Right cardiac atrium (tissue), 5 donors: Measurements from ENCODE around the gene ARMH2. TPM values are rescaled to one million over a fixed set of nuclear protein-coding genes. Genes with fewer than 3 reads are reported as not detected.

ENCODE experiments used
- ATAC-seq, 2 donors: fragments of 200-7000 bp; cut with Tn5 transposase; one replicate each; pipeline versions ENCODE4 v1.8.0 to v1.9.1; 2020; ENCODE audit warnings: moderate library complexity in 2 of 2, mild to moderate bottlenecking in 1 of 2
- DNase-seq, 3 donors: peaks; one replicate each; pipeline ENCODE4 v3.0.0-alpha.2; 2020
- H3K27ac ChIP-seq: one replicate; pipeline ENCODE4 v1.5.1; 2013; ENCODE audit warnings: mild to moderate bottlenecking, low read length, control low read depth, moderate library complexity
- H3K27me3 ChIP-seq: one replicate; pipeline ENCODE4 v1.6.1; 2013; ENCODE audit not compliant: control insufficient read depth, insufficient read depth
- H3K4me1 ChIP-seq: one replicate; pipeline ENCODE4 v1.6.1; 2013; ENCODE audit warnings: low read length; ENCODE audit not compliant: control insufficient read depth, insufficient read depth
- H3K4me3 ChIP-seq: one replicate; pipeline ENCODE4 v1.5.1; 2013; ENCODE audit warnings: low read length, control low read depth
- H3K9me3 ChIP-seq: one replicate; pipeline ENCODE4 v1.6.1; 2013; ENCODE audit warnings: low read length; ENCODE audit not compliant: control insufficient read depth
- WGBS: extraction: QIAGEN DNeasy Blood & Tissue Kit; methylation state at CpG from one replicate; pipeline ENCODE4 v1.1.7; 2013; 5-methylcytosine and 5-hydroxymethylcytosine counted together
- intact Hi-C, 4 donors: fragments of 100-400 bp; cut with DNase I; formaldehyde crosslinking; loops; one replicate each; pipeline versions ENCODE4 v1.11.0 to v1.14.0; 2022 to 2023
- polyA plus RNA-seq: library from polyadenylated mRNA; stranded (reverse); fragments of 200-250 nt; gene quantifications from one replicate; pipeline ENCODE4 v1.2.3, GENCODE V29; 2013
- total RNA-seq, 4 donors: library from RNA; stranded (reverse); fragmentation: NEBNext Ultra II Directional; extraction: Animal tissue kit (Norgen Biotek cat#: 25700); gene quantifications; one replicate each; pipeline ENCODE4 v1.2.1, GENCODE V29; 2021
- donor health status: healthy with polysubstance abuse.
- donor health status: DM: no; HTN: yes; CAD: no.
- donor health status: DM: no; HTN: no; CAD: no.
- donor health status: DM: no; HTN: yes; CAD: no; lungs with severe emphysema.
- donor health status: DM: yes; HTN: yes; CAD: no.

ARMH2 gene
- total and polyA plus RNA-seq, 5 donors = not detected

DNA sequence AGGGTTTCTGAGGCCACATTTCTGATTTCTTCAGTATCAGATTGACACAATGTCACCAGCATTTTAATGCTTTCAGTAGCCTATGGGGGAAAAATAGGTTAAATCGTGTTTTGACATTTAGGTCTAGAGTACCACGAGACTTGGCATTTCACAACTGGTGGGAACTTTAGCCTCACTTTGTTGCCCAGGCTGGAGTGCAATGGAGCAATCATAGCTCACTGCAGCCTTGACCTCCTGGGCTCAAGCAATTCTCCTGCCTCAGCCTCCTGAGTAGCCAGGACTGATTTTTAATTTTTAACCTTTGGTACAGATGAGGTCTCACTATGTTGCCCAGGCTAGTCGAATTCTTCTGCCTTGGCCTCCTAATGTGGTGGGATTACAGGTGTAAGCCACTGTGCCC is 11.0 kb upstream of the ARMH2 start:
- Histone ChIP-seq H3K4me1 (no peaks in the 10 kb centered on the region), H3K27me3 (no peaks in the 10 kb centered on the region), H3K27ac (no peak overlapping the region), H3K9me3 (no peaks in the 10 kb centered on the region), H3K4me3 (no peak overlapping the region)
- intact Hi-C loops = no loop called here
- DNase-seq = no peak
- no peak for ATAC-seq
- WGBS = 87% methylated on average over 3 of the region's 3 CpGs

GRCh38 chr6:24807584-24807983 is 8.9 kb upstream of the ARMH2 start:
- no peaks in the 10 kb centered on the region for H3K9me3 ChIP-seq
- H3K27me3 ChIP-seq = no peaks in the 10 kb centered on the region
- no peaks in the 10 kb centered on the region for H3K4me1 ChIP-seq
- ATAC-seq = no peak
- H3K4me3 ChIP-seq = no peak overlapping the region
- no peak for DNase-seq
- whole genome bisulfite sequencing = 94% methylated on average over 3 of the region's 3 CpGs
- intact Hi-C loops = no loop called here
- no peak overlapping the region for H3K27ac ChIP-seq

DNA sequence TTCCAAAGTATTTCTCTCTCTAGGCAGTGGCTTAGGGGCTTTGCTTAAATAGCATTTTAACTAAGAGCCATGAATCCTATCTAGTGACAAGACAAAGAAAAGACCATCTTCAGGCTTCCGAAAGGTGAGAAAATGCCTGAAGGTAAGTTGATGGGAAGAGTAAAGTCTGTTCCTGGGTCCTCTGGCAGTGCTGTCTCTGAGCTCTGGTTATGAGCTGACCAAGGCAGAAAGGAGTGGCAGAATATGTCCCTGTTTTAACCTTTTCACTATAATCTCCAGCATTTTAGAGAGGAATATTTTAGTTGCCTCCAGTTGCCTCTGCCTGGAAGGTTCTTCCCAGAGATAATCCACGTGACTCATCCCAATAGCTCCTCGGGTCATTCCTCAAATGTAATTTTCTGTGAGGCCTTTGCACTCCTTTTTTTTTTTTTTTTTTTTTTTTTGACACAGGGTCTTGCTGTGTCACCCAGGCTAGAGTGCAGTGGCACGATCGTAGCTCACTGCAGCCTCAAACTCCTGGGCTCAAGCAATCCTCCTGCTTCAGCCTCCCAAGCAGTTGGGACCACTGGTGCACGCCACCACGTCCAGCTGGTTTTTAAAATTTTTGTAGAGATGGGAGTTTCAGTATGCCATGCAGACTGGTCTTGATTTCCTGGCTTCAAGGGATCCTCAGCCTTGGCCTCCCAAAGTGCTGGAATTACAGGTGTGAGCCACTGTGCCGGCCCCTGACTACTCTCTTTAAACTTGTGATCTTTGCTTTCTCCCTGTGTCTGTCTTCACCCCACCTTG is 3.7 kb upstream of the ARMH2 start:
- intact Hi-C loops = no loop called here
- WGBS = 87% methylated on average over 8 of the region's 8 CpGs
- ATAC-seq (no peak), DNase-seq (no peak)
- no peaks in the 10 kb centered on the region for H3K27me3 ChIP-seq
- H3K4me1 ChIP-seq = no peaks in the 10 kb centered on the region
- no peak overlapping the region for H3K4me3 ChIP-seq
- no peak overlapping the region for H3K27ac ChIP-seq
- no peaks in the 10 kb centered on the region for H3K9me3 ChIP-seq

DNA sequence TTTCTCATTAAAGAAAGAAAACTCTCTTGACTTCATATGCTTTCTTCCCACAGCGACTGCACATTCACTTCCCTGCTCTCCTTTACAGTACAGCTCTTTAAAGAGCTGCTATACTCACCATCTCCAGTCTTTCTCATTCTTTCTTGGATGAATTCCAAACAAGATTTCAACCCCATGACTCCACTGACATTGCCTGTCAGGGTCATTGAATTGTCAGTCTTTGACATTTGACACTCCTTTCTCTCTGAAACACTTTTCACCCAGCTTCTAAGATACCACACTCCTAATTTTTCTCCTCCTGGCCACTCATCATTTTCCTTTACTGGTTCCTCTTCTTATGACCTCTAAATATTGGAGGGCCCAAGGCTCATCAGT is 811 bp upstream of the ARMH2 start:
- H3K27ac ChIP-seq = no peak overlapping the region
- no peak overlapping the region for H3K4me3 ChIP-seq
- intact Hi-C loops = no loop called here
- ATAC-seq = no peak
- WGBS = 54% methylated on average over 1 of the region's 1 CpG
- no peaks in the 10 kb centered on the region for H3K27me3 ChIP-seq
- no peaks in the 10 kb centered on the region for H3K9me3 ChIP-seq
- DNase-seq = no peak
- H3K4me1 ChIP-seq = no peaks in the 10 kb centered on the region

DNA sequence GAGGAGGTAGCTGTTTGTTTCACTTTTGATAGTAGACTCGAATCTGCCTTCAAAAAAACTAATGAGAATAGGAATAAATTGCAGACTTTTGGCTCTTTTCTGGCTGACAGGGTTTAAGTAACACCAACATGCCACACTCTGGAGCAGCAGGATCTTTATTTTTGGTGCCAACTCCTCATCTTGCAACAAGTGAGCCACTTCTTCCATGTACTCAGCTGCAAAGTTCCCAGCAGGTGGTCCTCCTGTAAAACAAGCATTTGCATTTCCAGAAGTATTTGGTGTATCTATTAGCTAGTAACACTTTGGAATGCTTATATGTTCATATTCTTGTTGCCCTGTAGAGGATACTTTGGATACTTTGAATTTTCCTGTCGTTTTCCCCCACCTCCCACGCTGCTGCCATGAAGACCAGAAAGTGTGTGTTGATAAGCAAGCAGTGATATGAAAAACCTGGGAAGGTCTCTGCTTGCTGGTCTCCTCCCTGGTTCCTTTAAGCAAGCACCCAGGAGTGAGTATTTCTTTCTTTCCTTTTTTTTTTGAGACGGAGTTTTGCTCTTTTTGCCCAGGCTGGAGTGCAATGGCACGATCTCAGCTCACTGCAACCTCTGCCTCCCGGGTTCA is 1.0 kb downstream of the ARMH2 start:
- 60% methylated on average over 6 of the region's 6 CpGs for WGBS
- intact Hi-C loops = no loop called here
- no peak for ATAC-seq
- Histone ChIP-seq H3K4me3 (no peak overlapping the region), H3K27ac (no peak overlapping the region), H3K27me3 (no peaks in the 10 kb centered on the region), H3K9me3 (no peaks in the 10 kb centered on the region), H3K4me1 (no peaks in the 10 kb centered on the region)
- no peak for DNase-seq

GRCh38 chr6:24796616-24797290 is 2.0 kb downstream of the ARMH2 start:
- DNase-seq = no peak
- WGBS = 94% methylated on average over 6 of the region's 6 CpGs
- H3K4me1 ChIP-seq = no peaks in the 10 kb centered on the region
- intact Hi-C loops = no loop called here
- H3K9me3 ChIP-seq = no peaks in the 10 kb centered on the region
- H3K4me3 ChIP-seq = no peak overlapping the region
- no peak for ATAC-seq
- no peak overlapping the region for H3K27ac ChIP-seq
- H3K27me3 ChIP-seq = no peaks in the 10 kb centered on the region

GRCh38 chr6:24795106-24795505 is 3.6 kb downstream of the ARMH2 start:
- ATAC-seq (no peak), DNase-seq (no peak)
- WGBS = 86% methylated on average over 2 of the region's 2 CpGs
- intact Hi-C loops = no loop called here
- no peak overlapping the region for H3K27ac ChIP-seq
- no peaks in the 10 kb centered on the region for H3K27me3 ChIP-seq
- no peaks in the 10 kb centered on the region for H3K9me3 ChIP-seq
- H3K4me3 ChIP-seq = no peak overlapping the region
- H3K4me1 ChIP-seq = no peaks in the 10 kb centered on the region

DNA sequence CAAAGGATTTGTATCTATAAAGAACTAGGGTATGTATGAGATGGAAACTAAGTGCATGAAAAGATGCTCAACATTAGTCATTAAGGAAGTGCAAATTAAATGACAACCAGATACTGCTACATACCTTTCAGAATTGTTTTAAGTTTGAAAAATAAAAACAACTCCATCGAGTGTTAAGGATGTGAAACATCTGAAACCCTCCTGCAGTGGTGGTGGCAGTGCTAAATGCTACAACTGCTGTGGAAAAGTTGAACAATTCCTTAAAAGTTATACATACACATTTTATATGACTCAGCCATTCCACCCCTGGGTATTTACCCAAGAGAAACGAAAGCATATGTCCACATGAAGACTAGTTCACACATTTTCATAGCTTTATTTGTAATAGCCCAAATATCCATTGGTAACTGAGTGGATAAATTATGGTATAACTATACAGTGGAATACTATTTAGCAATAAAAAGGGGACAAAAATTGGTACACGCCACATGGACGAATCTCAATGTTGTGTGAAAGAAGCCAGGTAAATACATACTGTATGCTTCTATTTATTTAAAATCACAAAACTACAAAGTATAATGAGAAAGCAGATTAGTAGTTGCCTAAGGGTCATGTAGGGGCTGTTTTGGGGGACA is 10.6 kb downstream of the ARMH2 start:
- intact Hi-C loops = no loop called here
- WGBS = 97% methylated on average over 4 of the region's 4 CpGs
- Histone ChIP-seq H3K9me3 (no peaks in the 10 kb centered on the region), H3K27me3 (no peaks in the 10 kb centered on the region), H3K27ac (no peak overlapping the region), H3K4me3 (no peak overlapping the region), H3K4me1 (no peaks in the 10 kb centered on the region)
- ATAC-seq (no peak), DNase-seq (no peak)

- H3K27me3 ChIP-seq = no peaks in the 10 kb centered on the region
- intact Hi-C loops = no loop called here
- 96% methylated on average over 4 of the region's 4 CpGs for WGBS
- H3K4me3 ChIP-seq = no peak overlapping the region
- no peaks in the 10 kb centered on the region for H3K9me3 ChIP-seq
- no peak for DNase-seq
- peaks cover 2% of the 10 kb centered on the region for H3K4me1 ChIP-seq
- no peak overlapping the region for H3K27ac ChIP-seq
- no peak for ATAC-seq
These were observed 18.5 kb downstream of the ARMH2 start for GRCh38 chr6:24780206-24780605.

DNA sequence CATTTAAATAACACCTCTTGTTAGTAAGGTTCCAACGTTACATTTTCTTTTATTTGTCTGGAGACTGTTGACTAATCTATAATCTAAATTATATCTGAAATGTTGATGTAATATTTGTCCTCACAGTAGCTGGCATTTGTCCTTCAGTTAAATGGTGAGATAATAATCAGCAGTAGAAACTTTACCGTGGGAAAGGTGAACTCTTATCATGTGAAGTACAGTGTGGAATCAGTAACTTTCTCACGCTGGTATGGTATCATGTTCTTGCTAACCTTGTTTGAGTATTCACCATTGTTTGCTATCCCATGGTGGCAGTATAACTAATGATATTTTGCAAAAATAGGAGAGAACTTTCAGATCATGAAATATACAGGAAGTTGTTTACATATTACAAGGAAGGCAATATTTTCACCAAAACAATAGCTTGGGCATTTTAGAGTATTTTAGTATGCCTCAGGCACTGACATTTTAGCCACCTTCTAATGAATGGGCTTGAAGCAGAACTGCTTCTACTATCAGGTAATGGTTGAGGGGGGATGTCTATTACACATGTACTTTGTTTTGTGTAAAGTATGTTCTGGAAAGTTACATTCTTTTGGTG is 19.2 kb downstream of the ARMH2 start:
- Histone ChIP-seq H3K27ac (no peak overlapping the region), H3K4me3 (no peak overlapping the region), H3K4me1 (peaks cover 2% of the 10 kb centered on the region), H3K27me3 (no peaks in the 10 kb centered on the region), H3K9me3 (no peaks in the 10 kb centered on the region)
- no peak for ATAC-seq
- no peak for DNase-seq
- intact Hi-C loops = no loop called here
- 51% methylated on average over 3 of the region's 3 CpGs for WGBS

DNA sequence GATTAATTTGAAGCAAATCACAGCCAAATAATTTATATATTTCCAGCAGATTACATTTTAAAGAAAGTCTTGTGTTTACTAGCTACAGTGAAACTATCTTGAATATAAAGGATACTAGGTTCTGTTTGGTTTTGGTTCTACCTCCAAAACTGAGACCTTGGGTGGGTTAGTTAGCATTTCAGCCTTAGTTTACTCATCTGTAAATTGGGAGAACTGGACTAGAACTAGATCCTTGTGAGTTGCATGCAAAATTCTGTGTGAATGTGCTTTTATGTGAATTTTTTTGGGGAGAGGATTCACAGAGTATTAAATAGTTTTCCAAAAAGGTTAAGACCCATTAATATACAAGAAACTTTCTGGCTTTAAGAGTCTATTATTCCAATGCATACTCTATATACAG is 19.8 kb downstream of the ARMH2 start:
- H3K4me3 ChIP-seq = no peak overlapping the region
- ATAC-seq (no peak), DNase-seq (no peak)
- no peak overlapping the region for H3K27ac ChIP-seq
- H3K27me3 ChIP-seq = no peaks in the 10 kb centered on the region
- H3K9me3 ChIP-seq = no peaks in the 10 kb centered on the region
- peaks cover 2% of the 10 kb centered on the region for H3K4me1 ChIP-seq
- intact Hi-C loops = no loop called here
